ENCODE results near the gene JPH3.

Gene JPH3

DNA sequence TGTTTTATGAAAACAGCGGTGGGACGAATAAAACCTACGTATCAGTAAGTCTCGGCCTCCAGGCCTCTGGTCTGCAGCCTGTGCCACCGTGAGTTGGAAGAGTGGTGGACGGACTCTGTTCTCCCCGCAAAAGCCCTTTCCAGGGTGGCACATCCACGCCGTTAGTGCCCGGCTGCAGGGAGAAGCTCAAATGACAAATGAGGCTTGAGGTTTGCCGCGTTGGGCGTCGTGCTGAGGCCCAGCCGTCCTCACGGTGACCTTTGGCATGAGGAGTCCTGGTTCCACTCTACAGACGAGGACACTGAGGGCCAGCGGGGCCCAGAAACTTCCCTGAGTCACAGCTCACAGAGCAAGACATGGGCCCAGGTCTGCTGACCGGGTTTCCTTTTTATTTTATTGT is 40.2 kb downstream of the JPH3 start:
- H3K36me3 Mint-ChIP-seq (ENCODE audit: low read depth): no peaks in the 10 kb centered on the region
- no peak overlapping the region for H3K27ac Mint-ChIP-seq
- H3K9me3 Mint-ChIP-seq: no peaks in the 10 kb centered on the region
- no peak overlapping the region for H3K4me3 Mint-ChIP-seq
- TF ChIP-seq, protein P1, sequence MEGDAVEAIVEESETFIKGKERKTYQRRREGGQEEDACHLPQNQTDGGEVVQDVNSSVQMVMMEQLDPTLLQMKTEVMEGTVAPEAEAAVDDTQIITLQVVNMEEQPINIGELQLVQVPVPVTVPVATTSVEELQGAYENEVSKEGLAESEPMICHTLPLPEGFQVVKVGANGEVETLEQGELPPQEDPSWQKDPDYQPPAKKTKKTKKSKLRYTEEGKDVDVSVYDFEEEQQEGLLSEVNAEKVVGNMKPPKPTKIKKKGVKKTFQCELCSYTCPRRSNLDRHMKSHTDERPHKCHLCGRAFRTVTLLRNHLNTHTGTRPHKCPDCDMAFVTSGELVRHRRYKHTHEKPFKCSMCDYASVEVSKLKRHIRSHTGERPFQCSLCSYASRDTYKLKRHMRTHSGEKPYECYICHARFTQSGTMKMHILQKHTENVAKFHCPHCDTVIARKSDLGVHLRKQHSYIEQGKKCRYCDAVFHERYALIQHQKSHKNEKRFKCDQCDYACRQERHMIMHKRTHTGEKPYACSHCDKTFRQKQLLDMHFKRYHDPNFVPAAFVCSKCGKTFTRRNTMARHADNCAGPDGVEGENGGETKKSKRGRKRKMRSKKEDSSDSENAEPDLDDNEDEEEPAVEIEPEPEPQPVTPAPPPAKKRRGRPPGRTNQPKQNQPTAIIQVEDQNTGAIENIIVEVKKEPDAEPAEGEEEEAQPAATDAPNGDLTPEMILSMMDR (IDR thresholded peaks at IDR 0.05; ENCODE audit: unreplicated experiment in 3 of 3): no peak
- peaks cover 48% of the 10 kb centered on the region for H3K27me3 Mint-ChIP-seq (ENCODE audit: low read depth)
- H3K4me1 Mint-ChIP-seq: no peaks in the 10 kb centered on the region

DNA sequence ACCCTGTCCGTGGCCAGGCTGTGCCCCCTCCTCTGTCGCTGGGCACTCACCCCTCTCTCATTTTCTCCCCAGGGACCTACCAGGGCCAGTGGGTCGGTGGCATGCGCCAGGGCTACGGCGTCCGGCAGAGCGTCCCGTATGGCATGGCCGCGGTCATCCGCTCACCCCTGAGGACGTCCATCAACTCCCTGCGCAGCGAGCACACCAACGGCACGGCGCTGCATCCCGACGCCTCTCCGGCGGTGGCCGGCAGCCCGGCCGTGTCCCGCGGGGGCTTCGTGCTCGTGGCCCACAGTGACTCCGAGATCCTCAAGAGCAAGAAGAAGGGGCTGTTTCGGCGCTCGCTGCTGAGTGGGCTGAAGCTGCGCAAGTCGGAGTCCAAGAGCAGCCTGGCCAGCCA is 41.9 kb downstream of the JPH3 start:
- TF ChIP-seq, protein P1 (IDR thresholded peaks at IDR 0.05; ENCODE audit: unreplicated experiment in 3 of 3): no peak
- Mint-ChIP-seq H3K4me3 (no peak overlapping the region), H3K9me3 (no peaks in the 10 kb centered on the region), H3K27ac (no peak overlapping the region), H3K4me1 (no peaks in the 10 kb centered on the region), H3K36me3 (ENCODE audit: low read depth) (no peaks in the 10 kb centered on the region), H3K27me3 (ENCODE audit: low read depth) (peaks cover 41% of the 10 kb centered on the region)

DNA sequence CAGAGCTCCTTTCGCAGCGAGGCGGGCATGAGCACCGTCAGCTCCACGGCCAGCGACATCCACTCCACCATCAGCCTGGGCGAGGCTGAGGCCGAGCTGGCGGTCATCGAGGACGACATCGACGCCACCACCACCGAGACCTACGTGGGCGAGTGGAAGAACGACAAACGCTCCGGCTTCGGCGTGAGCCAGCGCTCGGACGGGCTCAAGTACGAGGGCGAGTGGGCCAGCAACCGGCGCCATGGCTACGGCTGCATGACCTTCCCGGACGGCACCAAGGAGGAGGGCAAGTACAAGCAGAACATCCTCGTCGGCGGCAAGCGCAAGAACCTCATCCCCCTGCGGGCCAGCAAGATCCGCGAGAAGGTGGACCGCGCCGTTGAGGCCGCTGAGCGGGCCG is 42.3 kb downstream of the JPH3 start:
- H3K27ac Mint-ChIP-seq: no peak overlapping the region
- H3K4me3 Mint-ChIP-seq: no peak overlapping the region
- H3K4me1 Mint-ChIP-seq: no peaks in the 10 kb centered on the region
- TF ChIP-seq, protein P1 (IDR thresholded peaks at IDR 0.05; ENCODE audit: unreplicated experiment in 3 of 3): no peak
- no peaks in the 10 kb centered on the region for H3K9me3 Mint-ChIP-seq
- H3K36me3 Mint-ChIP-seq (ENCODE audit: low read depth): no peaks in the 10 kb centered on the region
- peaks cover 40% of the 10 kb centered on the region for H3K27me3 Mint-ChIP-seq (ENCODE audit: low read depth)

DNA sequence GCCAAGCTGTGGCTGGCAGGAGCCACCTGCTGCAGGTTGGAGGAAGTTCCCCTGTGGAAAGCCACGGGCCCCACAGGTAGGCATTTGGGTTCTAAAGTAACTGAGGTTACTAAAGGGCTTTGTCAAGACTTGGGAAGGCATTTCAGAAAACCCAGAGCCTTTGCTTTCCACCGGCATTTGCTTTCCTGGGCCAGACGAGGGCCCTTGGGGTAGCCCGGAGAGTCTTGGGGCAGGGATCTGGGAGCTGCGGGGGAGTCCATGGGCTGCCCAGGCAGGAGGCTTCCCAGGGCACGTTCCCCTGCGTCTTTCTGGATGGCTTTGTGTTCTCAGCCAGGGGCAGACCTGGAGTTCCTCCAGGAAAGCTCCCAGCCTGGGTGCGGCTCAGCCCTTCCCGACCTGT is 43.5 kb downstream of the JPH3 start:
- TF ChIP-seq, protein P1 (IDR thresholded peaks at IDR 0.05; ENCODE audit: unreplicated experiment in 3 of 3): no peak
- Mint-ChIP-seq H3K36me3 (ENCODE audit: low read depth) (no peaks in the 10 kb centered on the region), H3K4me1 (no peaks in the 10 kb centered on the region), H3K9me3 (no peaks in the 10 kb centered on the region), H3K27ac (no peak overlapping the region), H3K27me3 (ENCODE audit: low read depth) (peaks cover 40% of the 10 kb centered on the region), H3K4me3 (no peak overlapping the region)

DNA sequence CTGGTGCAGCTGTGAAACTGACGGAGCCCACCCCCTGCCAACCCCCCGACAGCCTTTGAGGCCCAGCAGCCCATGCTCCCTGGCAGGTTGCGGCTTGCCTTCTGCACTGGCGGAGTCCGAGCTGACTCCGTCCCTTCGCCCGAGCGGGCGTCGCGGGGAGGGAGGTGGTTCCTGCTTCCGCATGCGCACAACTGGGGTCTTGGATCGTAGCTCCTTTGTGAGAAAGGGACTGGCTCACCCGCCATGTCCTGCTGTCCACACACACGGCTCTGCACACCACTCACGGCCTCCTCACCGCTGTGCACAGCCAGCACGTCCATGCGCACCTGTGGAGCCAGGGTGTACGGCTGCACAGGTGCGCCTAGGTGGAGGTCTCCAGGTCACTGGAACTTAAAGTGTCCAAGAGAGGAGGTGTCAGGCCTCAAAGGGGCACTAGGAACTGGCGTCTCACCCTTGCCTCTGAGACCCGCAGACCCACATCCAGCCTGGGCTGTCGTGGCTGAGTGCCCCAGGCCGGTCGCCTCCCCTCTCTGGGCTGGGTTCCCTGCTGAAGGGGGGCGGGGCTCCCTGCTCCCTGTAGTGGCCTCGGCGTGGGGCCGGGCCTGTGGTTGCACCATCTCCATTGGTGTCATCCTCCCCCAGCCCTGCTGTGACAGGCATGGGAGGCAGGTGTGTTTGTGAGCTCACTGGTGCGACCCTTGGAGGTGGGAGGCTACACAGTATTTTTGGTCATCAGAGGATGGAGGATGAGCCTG is 45.3 kb downstream of the JPH3 start:
- TF ChIP-seq, protein P1 (IDR thresholded peaks at IDR 0.05; ENCODE audit: unreplicated experiment in 3 of 3): no peak
- Mint-ChIP-seq H3K4me1 (no peaks in the 10 kb centered on the region), H3K9me3 (no peaks in the 10 kb centered on the region), H3K36me3 (ENCODE audit: low read depth) (no peaks in the 10 kb centered on the region), H3K4me3 (no peak overlapping the region), H3K27ac (no peak overlapping the region), H3K27me3 (ENCODE audit: low read depth) (peaks cover 45% of the 10 kb centered on the region)

DNA sequence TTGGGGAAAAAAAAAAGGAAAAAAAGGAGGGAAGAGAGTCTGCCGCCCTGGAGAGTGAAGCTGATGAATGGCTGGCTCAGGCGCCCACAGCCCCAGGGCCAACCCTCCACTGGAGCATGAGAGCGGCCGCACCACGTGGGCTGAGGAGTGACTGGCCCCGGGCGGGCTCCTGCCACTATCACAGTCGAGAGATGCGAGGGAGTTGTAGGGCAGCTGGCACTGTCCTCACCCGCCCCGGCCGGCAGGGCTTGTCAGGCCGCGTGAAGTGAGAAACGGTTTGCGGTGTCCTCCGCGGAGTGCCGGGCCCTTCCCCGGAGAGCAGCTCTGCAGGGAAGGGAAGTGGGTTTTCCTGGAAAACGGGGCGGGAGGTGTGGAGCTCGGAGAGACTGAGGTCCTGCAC is 45.9 kb downstream of the JPH3 start:
- H3K4me3 Mint-ChIP-seq: no peak overlapping the region
- no peaks in the 10 kb centered on the region for H3K36me3 Mint-ChIP-seq (ENCODE audit: low read depth)
- H3K9me3 Mint-ChIP-seq: no peaks in the 10 kb centered on the region
- no peaks in the 10 kb centered on the region for H3K4me1 Mint-ChIP-seq
- H3K27ac Mint-ChIP-seq: no peak overlapping the region
- H3K27me3 Mint-ChIP-seq (ENCODE audit: low read depth): peaks cover 42% of the 10 kb centered on the region
- TF ChIP-seq, protein P1 (IDR thresholded peaks at IDR 0.05; ENCODE audit: unreplicated experiment in 3 of 3): no peak
